ENCODE results near the gene MACROD2.

DNA sequence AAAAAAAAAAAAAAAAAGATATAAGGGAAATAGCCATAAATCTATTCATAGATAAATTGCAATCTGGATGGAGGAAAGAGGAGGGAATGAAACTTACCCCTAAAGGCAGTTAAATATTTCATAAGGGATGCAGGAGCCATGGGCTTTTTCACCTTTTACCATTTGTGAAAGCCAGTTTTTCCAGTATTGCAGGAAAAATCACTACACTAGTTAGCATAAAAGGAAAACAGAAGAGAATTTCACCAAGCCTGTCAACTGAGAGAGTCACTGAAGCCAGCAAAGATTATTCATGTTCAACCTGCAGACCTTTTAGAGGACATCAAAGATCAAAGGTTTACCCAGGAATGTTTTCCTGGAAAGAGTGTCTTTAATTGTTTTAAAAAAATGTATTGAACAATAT lies 1608.2 kb downstream of the MACROD2 start:
- TF ChIP-seq, protein P1, sequence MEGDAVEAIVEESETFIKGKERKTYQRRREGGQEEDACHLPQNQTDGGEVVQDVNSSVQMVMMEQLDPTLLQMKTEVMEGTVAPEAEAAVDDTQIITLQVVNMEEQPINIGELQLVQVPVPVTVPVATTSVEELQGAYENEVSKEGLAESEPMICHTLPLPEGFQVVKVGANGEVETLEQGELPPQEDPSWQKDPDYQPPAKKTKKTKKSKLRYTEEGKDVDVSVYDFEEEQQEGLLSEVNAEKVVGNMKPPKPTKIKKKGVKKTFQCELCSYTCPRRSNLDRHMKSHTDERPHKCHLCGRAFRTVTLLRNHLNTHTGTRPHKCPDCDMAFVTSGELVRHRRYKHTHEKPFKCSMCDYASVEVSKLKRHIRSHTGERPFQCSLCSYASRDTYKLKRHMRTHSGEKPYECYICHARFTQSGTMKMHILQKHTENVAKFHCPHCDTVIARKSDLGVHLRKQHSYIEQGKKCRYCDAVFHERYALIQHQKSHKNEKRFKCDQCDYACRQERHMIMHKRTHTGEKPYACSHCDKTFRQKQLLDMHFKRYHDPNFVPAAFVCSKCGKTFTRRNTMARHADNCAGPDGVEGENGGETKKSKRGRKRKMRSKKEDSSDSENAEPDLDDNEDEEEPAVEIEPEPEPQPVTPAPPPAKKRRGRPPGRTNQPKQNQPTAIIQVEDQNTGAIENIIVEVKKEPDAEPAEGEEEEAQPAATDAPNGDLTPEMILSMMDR (IDR thresholded peaks at IDR 0.05): no peak
- TF ChIP-seq POLR2A (IDR thresholded peaks at IDR 0.05): no peak
- no peak for TF ChIP-seq EP300 (IDR thresholded peaks at IDR 0.05; ENCODE audit: low read depth)
- TF ChIP-seq POLR2AphosphoS5 (IDR thresholded peaks at IDR 0.05): no peak
